WTC11 (cell line): Measurements from ENCODE around the gene SLC7A10. TPM values are rescaled to one million over a fixed set of nuclear protein-coding genes. Genes with fewer than 3 reads are reported as not detected.

Experiments
- ATAC-seq: fragments of 200-7000 bp; cut with Tn5 transposase; 2 replicates; pipeline ENCODE4 v1.10.0; 2021; ENCODE audit warnings: mild to moderate bottlenecking, moderate library complexity
- CTCF ChIA-PET: fragments of 300-600 bp; sonication (Branson Sonifier 250); formaldehyde crosslinking; loops from one replicate; lab custom pipeline; 2021; ENCODE audit warnings: antibody characterized with exemption; lab: Charles Lee
- POLR2A ChIA-PET: fragments of 350-600 bp; sonication (Branson Sonifier 250); formaldehyde crosslinking; loops from one replicate; lab custom pipeline; 2021; ENCODE audit warnings: antibody characterized with exemption; lab: Charles Lee
- DNase-seq: peaks from one replicate; pipeline ENCODE4 v3.0.0; 2021; ENCODE audit warnings: low spot score
- H3K27ac Mint-ChIP-seq: 2 replicates; pipeline ENCODE4 v1.8.0; 2021; ENCODE audit warnings: mixed read lengths
- H3K27me3 Mint-ChIP-seq: 2 replicates; pipeline ENCODE4 v1.8.0; 2021; ENCODE audit warnings: low read depth, mild to moderate bottlenecking, moderate library complexity, mixed read lengths
- H3K36me3 Mint-ChIP-seq: 2 replicates; pipeline ENCODE4 v1.8.0; 2021; ENCODE audit warnings: mixed read lengths
- H3K4me1 Mint-ChIP-seq: 2 replicates; pipeline ENCODE4 v1.8.0; 2022; ENCODE audit warnings: mixed read lengths
- H3K4me3 Mint-ChIP-seq: 2 replicates; pipeline ENCODE4 v1.8.0; 2021; ENCODE audit warnings: mild to moderate bottlenecking, moderate library complexity, mixed read lengths
- H3K9me3 Mint-ChIP-seq: 2 replicates; pipeline ENCODE4 v1.8.0; 2021; ENCODE audit warnings: mixed read lengths
- AFF4 ChIP-seq: sonication (generic); formaldehyde crosslinking; IDR thresholded peaks from 2 replicates; pipeline ENCODE4 v1.8.1; 2023; ENCODE audit warnings: mild to moderate bottlenecking, missing genetic modification reagents, borderline replicate concordance
- ARID4B ChIP-seq: sonication (generic); formaldehyde crosslinking; IDR thresholded peaks from 2 replicates; pipeline ENCODE4 v1.8.0; 2023; ENCODE audit warnings: missing genetic modification reagents, mild to moderate bottlenecking, borderline replicate concordance
- CREB1 ChIP-seq: sonication (generic); formaldehyde crosslinking; IDR thresholded peaks from 2 replicates; pipeline ENCODE4 v1.8.0; 2023; ENCODE audit warnings: mild to moderate bottlenecking, missing genetic modification reagents
- GRHL2 ChIP-seq: fragments of 250-450 bp; sonication (Bioruptor Pico); IDR thresholded peaks from 2 replicates; pipeline ENCODE4 v1.8.0; 2022; ENCODE audit warnings: mild to moderate bottlenecking, moderate library complexity; ENCODE audit not compliant: insufficient replicate concordance, severe bottlenecking
- HMGA2 ChIP-seq: fragments of 250-450 bp; sonication (Bioruptor Pico); IDR thresholded peaks from 2 replicates; pipeline ENCODE4 v1.4.0; 2021; ENCODE audit warnings: mild to moderate bottlenecking, moderate library complexity
- NFATC4 ChIP-seq: fragments of 250-450 bp; sonication (Bioruptor Pico); IDR thresholded peaks from 2 replicates; pipeline ENCODE4 v1.9.0; 2021; ENCODE audit warnings: mild to moderate bottlenecking
- NR3C1 ChIP-seq: sonication (generic); formaldehyde crosslinking; conservative IDR thresholded peaks from 2 replicates; pipeline ENCODE4 v1.8.1; 2023; ENCODE audit warnings: low read depth, mild to moderate bottlenecking, missing genetic modification reagents
- OVOL2 ChIP-seq: fragments of 250-450 bp; sonication (Bioruptor Pico); IDR thresholded peaks from 2 replicates; pipeline ENCODE4 v1.9.0; 2021; ENCODE audit warnings: mild to moderate bottlenecking, borderline replicate concordance
- RELA ChIP-seq: sonication (generic); formaldehyde crosslinking; IDR thresholded peaks from 2 replicates; pipeline ENCODE4 v1.8.1; 2022; ENCODE audit warnings: missing genetic modification reagents, mild to moderate bottlenecking, borderline replicate concordance
- SMAD4 ChIP-seq: sonication (generic); formaldehyde crosslinking; IDR thresholded peaks from 2 replicates; pipeline ENCODE4 v1.8.0; 2022; ENCODE audit warnings: mild to moderate bottlenecking, missing genetic modification reagents
- ZNF138 ChIP-seq: sonication (generic); formaldehyde crosslinking; conservative IDR thresholded peaks from 2 replicates; pipeline ENCODE4 v1.8.1; 2022; ENCODE audit warnings: mild to moderate bottlenecking, moderate library complexity, missing genetic modification reagents
- ZNF317 ChIP-seq: sonication (generic); formaldehyde crosslinking; IDR thresholded peaks from 2 replicates; pipeline ENCODE4 v1.8.1; 2023; ENCODE audit warnings: low read depth, mild to moderate bottlenecking, moderate library complexity, missing genetic modification reagents, borderline replicate concordance
- ZNF671 ChIP-seq: fragments of 250-450 bp; sonication (Bioruptor Pico); IDR thresholded peaks from 2 replicates; pipeline ENCODE4 v1.8.0; 2021; ENCODE audit warnings: mild to moderate bottlenecking
- total RNA-seq: library from RNA; stranded (reverse); gene quantifications from 3 replicates; pipeline ENCODE4 v1.2.3, GENCODE V29; 2021
- TF ChIP-seq, protein P1 (sequence below): sonication (generic); formaldehyde crosslinking; IDR thresholded peaks from 2 replicates; pipeline ENCODE4 v1.8.1; 2023; ENCODE audit warnings: mild to moderate bottlenecking, missing genetic modification reagents, moderate library complexity
- TF ChIP-seq, protein P2 (sequence below): sonication (generic); formaldehyde crosslinking; IDR thresholded peaks from 2 replicates; pipeline ENCODE4 v1.8.0; 2023; ENCODE audit warnings: missing genetic modification reagents

The SLC7A10 gene
- total RNA-seq, 1 experiment from 2014 or later, result 4.2 TPM

DNA sequence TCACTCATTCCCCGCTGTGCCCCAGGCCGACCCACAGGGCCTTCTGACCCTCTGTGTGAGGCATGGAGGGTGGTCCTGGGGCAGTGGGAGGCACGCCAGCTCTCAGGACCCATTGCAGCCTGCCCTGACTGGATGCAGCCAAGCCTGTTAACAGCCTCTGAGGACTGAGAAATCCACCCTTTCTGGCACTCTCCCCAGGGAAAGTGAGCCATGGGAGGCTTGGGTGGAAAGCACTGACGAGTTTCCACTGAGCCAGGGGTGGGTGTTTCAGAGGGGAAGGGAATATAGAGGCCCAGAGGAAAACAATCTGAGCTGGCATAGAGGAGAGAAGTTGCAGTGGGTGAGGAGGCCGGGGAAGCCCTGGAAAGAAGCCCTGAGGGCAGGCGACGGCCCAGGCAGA is 30.6 kb upstream of the SLC7A10 start (continued):
- no peak for TF ChIP-seq AFF4 (CRISPR knock-in tag)

DNA sequence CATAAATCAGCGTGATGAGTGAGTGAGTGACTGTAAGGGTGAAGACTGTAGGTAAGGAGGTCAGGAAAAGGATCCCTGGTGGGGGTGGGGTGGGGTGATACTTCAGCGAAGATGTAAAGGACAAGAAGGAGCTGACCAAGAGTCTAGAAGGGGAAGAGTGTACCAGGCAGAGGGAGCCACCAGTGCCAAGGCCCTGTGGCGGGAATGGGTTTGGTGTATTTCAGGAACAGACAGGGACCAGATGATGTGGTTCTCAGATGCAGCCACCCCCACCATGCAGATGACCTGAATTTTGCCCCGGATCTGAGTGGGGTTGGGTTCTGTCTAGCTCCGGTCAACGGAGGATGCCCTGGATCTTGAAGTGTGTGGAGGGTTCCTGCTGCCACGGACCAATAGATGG is 30.1 kb upstream of the SLC7A10 start:
- Mint-ChIP-seq H3K4me3 (no peak overlapping the region), H3K9me3 (peaks cover 10% of the 10 kb centered on the region; the same call in 1 of the 2 replicates), H3K27ac (no peak overlapping the region), H3K4me1 (0 out of 2 replicates have a peak, but pooled peaks cover 3% of the 10 kb centered on the region), H3K27me3 (peaks cover 6% of the 10 kb centered on the region; the same call in 1 of the 2 replicates), H3K36me3 (peaks cover 3% of the 10 kb centered on the region; the same call in 1 of the 2 replicates)
- DNase-seq (no peak), ATAC-seq (no peak)
- POLR2A ChIA-PET, result interaction anchor here (0.9 kb wide), 1 partner anchor 29 kb away, joined by 3 read pairs; no protein-coding TSS in a partner anchor
- CTCF ChIA-PET, result interaction anchor here (0.9 kb wide), 1 partner anchor 331 kb away, joined by 3 read pairs; no protein-coding TSS in a partner anchor
- TF ChIP-seq CREB1 (CRISPR knock-in tag), result no peak
- no peak for TF ChIP-seq OVOL2 (CRISPR knock-in tag)
- TF ChIP-seq NR3C1 (CRISPR knock-in tag), result no peak
- TF ChIP-seq ZNF138, result no peak
- no peak for TF ChIP-seq ARID4B (CRISPR knock-in tag)
- no peak for TF ChIP-seq NFATC4 (CRISPR knock-in tag)
- TF ChIP-seq GRHL2 (CRISPR knock-in tag), result no peak
- no peak for TF ChIP-seq HMGA2 (CRISPR knock-in tag)
- no peak for TF ChIP-seq ZNF671 (CRISPR knock-in tag)
- TF ChIP-seq SMAD4 (CRISPR knock-in tag), result no peak
- no peak for TF ChIP-seq ZNF317 (CRISPR knock-in tag)
- TF ChIP-seq AFF4 (CRISPR knock-in tag), result no peak
- TF ChIP-seq RELA (CRISPR knock-in tag), result no peak
- TF ChIP-seq, protein P1, sequence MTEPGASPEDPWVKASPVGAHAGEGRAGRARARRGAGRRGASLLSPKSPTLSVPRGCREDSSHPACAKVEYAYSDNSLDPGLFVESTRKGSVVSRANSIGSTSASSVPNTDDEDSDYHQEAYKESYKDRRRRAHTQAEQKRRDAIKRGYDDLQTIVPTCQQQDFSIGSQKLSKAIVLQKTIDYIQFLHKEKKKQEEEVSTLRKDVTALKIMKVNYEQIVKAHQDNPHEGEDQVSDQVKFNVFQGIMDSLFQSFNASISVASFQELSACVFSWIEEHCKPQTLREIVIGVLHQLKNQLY (CRISPR knock-in tag), result no peak
- TF ChIP-seq, protein P2, sequence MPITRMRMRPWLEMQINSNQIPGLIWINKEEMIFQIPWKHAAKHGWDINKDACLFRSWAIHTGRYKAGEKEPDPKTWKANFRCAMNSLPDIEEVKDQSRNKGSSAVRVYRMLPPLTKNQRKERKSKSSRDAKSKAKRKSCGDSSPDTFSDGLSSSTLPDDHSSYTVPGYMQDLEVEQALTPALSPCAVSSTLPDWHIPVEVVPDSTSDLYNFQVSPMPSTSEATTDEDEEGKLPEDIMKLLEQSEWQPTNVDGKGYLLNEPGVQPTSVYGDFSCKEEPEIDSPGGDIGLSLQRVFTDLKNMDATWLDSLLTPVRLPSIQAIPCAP (CRISPR knock-in tag), result no peak
